HG03469 (cell line): ENCODE results near the gene VMAC.
"Not testable (repeated sequence)": the region's sequence is repeated elsewhere in the genome, so short reads cannot be mapped to it uniquely, and the experiment has no call there.

Experiments
- ATAC-seq: cut with Tn5 transposase; IDR thresholded peaks from one replicate; pipeline ENCODE4 v1.9.1; 2021; ENCODE audit warnings: mild to moderate bottlenecking, moderate library complexity, moderate number of reproducible peaks; ENCODE audit not compliant: unreplicated experiment

Gene VMAC

DNA sequence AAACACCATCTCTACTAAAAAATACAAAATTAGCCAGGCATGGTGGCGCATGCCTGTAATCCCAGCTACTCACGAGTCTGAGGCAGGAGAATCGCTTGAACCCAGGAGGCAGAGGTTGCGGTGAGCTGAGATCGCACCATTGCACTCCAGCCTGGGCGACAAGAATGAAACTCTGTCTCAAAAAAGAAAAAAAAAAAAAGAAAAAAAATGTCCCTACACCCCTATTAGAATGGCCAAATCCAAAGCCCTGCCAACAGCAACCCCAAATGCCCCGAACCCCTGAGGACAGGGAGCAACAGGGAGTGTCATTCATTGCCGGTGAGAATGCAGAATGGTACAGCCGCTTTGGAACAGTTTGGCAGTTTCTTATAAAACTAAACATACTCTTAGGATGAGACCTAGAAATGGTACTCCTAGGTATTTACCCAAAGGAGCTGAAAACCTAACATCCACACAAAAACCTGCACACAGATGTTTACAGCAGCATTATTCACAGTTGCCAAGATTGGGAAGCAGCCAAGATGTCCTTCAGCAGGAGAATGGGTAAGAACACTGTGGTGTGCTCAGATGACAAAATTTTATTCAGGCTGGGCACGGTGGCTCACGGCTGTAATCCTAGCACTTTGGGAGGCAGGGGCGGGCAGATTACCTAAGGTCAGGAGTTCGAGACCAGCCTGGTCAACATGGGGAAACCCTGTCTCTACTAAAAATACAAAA lies 21.4 kb upstream of the VMAC start:
- ATAC-seq, result not testable (repeated sequence)

DNA sequence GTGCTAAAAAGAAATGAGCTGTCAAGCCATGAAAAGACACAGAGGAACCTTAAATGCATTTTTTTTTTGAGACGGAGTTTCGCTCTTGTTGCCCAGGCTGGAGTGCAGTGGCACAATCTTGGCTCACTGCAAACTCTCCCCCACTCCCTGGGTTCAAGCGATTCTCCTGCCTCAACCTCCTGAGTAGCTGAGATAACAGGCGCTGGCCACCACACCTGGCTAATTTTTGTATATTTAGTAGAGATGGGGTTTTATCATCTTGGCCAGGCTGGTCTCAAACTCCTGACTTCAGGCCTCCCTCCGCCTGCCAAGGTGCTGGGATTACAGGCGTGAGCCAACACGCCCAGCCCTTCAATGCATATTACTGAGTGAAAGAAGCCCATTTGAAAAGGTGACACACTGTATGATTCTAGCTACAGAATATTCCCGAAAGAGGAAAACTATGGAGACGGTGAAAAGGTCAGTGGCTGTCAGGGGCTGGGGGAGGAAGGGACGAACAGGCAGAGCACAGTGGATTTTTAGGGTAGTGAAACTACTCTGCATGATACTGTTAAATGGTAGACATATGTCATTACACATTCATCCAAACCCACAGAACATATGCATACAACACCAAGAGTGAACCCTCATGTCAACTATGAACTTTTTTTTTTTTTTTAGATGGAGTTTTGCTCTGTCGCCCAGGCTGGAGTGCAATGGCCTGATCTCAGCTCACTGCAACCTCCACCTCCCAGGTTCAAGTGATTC lies 20.4 kb upstream of the VMAC start:
- not testable (repeated sequence) for ATAC-seq

GRCh38 chr19:5889288-5889971 lies 15.2 kb upstream of the VMAC start:
- no peak for ATAC-seq

DNA sequence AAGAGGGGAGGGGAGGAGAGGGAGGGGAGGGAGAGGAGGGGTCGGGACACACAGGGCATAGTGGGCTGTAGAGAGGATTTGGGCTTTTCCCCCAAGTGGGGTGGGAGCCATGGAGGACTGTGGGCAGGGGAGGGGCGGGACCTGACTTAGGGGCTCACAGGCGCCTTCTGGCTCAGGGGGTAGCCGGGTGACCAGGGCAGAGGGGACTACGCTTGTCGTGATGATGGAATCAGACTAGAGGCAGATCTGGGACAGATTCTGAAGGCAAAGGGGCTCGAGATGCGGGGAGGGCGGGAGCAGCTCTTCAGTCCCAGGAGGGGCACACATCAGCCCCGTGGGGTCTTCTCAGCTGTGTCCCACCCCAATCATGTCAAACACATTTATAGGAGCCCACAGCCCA lies 14.6 kb upstream of the VMAC start:
- ATAC-seq, result no peak

GRCh38 chr19:5891572-5891937 lies 13.1 kb upstream of the VMAC start:
- ATAC-seq, result no peak

DNA sequence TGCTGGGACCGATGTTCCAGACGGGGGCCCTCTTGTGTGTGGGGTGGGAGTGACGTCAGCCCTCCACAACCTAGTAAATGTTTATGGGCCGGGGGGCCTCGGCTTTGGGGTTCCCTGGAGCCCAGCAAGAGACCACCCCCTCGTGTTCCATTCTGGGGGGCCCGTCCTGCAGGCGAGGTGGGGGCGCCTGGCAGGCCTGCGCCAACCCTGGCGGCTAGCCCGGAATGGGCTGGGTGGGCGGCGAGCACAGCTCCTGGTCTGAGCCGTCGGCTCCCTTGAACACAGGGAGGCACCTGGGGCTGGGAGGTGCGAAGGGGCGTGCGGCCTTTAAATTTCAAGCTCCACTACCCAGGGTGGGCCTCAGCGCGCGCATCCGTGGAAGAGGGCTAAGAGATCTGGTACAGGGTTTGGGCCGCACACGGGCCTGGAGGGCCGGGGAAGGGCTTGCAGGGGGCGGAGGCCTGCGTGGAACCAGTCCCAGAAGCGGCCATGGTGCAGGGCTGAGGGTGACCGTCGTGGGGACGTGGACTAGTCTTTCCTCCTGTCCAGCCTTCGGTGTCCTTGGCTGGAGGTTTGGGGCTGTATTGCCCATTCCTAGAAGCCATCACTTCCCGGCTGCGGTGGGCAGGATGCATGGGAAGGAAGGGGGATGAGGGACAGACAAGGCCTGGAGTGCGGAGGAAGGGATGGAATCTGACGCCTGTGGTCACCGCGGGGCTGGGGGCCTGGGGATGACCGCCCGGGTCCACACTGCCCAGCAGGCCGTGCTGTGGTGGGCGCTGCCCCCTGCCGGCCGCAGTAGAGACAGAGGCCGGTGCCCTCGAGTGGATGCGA lies 12.5 kb upstream of the VMAC start:
- no peak for ATAC-seq

GRCh38 chr19:5892772-5893275 lies 11.8 kb upstream of the VMAC start:
- ATAC-seq, result no peak

- no peak for ATAC-seq
Observed at GRCh38 chr19:5893296-5893903, 11.3 kb upstream of the VMAC start.

DNA sequence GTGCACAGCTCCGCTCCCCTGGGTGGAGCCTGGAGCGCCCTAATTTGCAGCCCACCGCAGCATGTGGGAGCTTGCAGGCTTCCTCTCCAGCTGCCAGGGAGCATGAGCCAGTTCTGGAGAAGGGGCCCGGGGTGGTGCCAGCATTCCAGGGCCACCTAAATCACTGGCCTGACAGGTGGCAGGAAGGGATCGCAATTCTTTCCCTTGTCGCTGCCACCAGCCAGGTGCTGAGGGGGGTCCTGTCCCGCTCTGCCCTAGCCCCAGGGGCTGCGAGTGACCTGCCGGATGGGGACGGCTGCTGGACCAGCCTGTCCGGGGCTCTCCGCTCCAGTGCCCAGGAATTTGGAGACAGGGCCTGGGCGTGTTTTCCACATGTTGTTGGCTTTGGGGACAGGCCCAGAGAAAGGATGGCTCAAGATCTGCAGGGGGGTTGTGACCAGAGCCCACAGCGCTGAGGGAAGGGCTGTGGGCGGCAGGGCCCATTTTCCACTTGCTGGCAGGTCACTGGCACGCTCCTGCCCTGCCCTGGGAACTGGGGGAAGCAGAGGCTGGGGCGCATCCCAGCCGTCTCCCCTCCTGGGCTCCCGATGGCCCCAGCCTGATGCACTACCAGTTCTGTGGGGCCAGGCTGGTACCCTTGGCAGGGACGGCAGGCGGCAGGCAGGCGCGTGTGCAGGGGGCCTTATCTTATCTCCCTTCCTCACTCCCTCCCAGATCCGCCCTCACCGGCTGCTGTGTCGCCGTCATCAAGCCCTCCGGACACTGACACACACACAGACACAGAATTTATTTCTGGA lies 10.6 kb upstream of the VMAC start:
- ATAC-seq, result no peak

DNA sequence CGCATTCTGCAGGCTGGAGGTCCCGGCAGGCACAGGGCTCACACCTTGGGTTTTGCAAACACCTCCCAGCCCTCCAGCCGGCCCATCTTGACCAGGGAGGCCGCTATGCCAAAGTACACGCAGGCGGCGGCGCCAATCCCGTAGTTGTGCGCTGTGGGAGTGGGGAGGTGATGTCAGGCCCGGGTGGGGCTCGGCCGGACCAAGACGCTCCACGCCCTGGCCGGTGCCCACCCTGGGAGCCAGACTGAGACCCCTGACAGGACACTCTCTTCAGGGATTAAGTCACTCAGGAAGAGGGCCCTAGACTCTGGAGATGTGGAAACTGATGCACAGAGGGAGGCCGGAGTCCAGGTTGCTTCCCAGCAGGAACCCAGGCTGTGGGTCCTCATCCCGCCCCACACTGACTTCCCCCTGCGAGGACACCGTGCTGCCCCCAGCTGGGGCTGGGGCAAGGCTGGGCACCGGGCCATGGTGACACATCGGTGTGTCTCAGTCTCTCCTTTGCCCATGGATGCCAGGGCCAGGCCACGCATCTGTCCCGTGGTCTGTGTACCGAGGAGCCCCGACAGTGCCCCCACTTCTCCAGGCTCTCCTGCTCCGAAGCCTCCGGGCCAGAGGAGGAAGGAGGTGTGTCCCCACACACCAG lies 9.8 kb upstream of the VMAC start:
- no peak for ATAC-seq

- no peak for ATAC-seq
Observed at GRCh38 chr19:5895409-5895808, 9.3 kb upstream of the VMAC start.

GRCh38 chr19:5895890-5896289 lies 8.8 kb upstream of the VMAC start:
- ATAC-seq, result no peak

- ATAC-seq, result no peak
Observed at GRCh38 chr19:5896365-5897076, 8.2 kb upstream of the VMAC start.

- ATAC-seq, result no peak
Observed at GRCh38 chr19:5897189-5897969, 7.3 kb upstream of the VMAC start.

DNA sequence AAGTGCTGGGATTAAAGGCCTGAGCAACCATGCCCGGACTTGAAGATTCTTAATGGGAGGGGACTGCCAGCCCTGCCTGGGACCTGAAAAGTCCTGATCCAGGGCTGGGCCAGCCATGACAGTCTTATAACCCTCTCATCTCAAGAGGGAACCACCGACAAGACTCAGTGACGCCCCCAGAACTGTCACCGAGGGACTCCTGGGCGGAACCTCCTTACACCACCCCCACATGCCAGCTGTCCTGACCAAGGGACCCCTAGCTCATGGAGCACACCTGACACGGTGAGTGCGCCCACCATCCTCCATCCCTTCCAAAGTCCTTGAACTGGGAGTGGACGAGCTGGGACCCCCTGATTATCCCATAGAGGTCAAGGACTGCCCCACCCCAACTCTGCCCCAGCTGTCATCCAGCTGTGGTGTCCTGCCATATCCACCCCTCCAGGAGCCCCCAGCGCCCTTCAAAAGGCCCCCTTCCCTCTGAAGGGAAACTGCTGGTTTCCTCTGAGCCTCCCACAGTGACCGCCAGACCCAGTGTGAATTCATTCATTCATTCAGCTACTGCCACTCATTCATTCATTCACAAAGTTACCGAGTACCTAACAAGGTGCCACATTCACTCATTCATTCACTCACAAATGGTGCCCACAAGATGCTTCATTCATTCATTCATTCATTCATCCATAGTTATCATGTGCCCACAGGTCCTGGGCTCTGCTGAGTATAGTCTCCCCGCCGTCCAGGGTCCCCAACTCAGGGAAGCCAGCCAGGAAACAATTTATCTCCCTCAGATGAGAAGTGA lies 4.7 kb upstream of the VMAC start:
- no peak for ATAC-seq

DNA sequence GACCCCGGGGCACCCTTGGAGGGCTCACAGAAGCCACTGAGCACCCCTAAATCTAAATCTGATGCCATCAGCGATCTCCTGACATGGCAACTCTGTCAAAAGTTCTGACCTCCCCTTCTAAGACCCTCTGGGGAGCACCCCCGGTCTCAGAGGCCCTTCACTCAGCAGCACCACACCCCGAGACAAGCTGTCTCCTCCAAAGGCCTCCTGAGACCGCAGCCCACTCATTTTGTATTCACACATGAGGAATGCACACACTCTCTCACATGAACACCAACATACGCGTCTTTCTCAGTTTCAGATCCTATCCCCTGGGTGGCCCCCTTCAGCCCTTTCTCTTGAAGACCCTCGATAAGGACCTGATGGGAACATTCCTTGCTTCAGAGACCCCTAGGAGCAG lies 3.7 kb upstream of the VMAC start:
- no peak for ATAC-seq

DNA sequence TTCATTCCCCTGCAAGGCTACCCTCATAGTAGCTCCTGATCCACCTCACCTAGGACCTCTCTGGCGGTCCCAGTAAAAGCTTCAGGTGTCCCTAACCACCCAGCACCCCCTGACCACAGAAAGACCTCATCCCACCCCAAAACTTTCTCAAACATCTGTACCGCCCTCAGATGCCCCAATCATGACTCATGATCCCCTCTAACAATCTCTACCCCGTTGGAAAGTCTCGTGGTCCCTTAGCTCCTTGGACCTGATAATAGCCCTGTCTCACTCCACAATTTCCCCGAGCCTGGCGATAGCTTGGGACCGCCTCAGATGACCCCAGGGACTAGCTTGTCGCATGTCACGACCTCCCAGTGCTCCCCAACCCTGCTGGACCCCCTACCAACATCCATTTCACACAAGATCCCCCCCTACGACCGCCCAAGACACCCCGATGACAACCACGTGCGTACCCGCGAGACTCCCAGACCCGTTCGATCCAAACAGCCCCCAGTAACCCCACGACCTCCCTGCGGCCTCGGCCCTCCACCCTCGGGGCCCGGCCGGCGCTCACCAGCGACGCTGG lies 1.5 kb upstream of the VMAC start:
- ATAC-seq, result no peak
